SK-N-SH treated with all-trans-retinoic acid at 6 μM for 48 hours (cell line): ENCODE results near the gene ARHGEF6.

Source experiments
- ATAC-seq: fragments of 200-7000 bp; cut with Tn5 transposase; 3 replicates; pipeline ENCODE4 v1.9.1; 2020; ENCODE audit warnings: mild to moderate bottlenecking, moderate library complexity
- ARNTL ChIP-seq: fragments of 450-650 bp; formaldehyde crosslinking; IDR thresholded peaks from 2 replicates; pipeline ENCODE4 v1.5.0; 2020; ENCODE audit warnings: low read depth, mild to moderate bottlenecking, moderate library complexity, borderline replicate concordance
- BACH2 ChIP-seq: fragments of 250-450 bp; sonication (Bioruptor Pico); IDR thresholded peaks from 2 replicates; pipeline ENCODE4 v1.9.0; 2021; ENCODE audit warnings: mild to moderate bottlenecking, borderline replicate concordance
- CSDC2 ChIP-seq: fragments of 250-450 bp; sonication (Bioruptor Pico); IDR thresholded peaks from 2 replicates; pipeline ENCODE4 v1.5.0; 2020; ENCODE audit warnings: mild to moderate bottlenecking, moderate library complexity
- ESRRG ChIP-seq: fragments of 250-450 bp; sonication (Bioruptor Pico); IDR thresholded peaks from 2 replicates; pipeline ENCODE4 v1.6.1; 2021; ENCODE audit warnings: mild to moderate bottlenecking
- GLIS3 ChIP-seq: fragments of 250-450 bp; sonication (Bioruptor Pico); IDR thresholded peaks from 2 replicates; pipeline ENCODE4 v1.5.0; 2020; ENCODE audit warnings: mild to moderate bottlenecking, moderate library complexity
- ISL1 ChIP-seq: fragments of 250-450 bp; sonication (Bioruptor Pico); IDR thresholded peaks from 2 replicates; pipeline ENCODE4 v2.1.2; 2022; ENCODE audit warnings: mild to moderate bottlenecking, moderate library complexity
- OSR1 ChIP-seq: fragments of 250-450 bp; sonication (Bioruptor Pico); IDR thresholded peaks from 2 replicates; pipeline ENCODE4 v1.8.0; 2022; ENCODE audit warnings: moderate library complexity, mild to moderate bottlenecking, inconsistent platforms
- POU6F1 ChIP-seq: fragments of 250-450 bp; sonication (Bioruptor Pico); IDR thresholded peaks from 2 replicates; pipeline ENCODE4 v1.8.0; 2021; ENCODE audit warnings: low read depth, mild to moderate bottlenecking, moderate library complexity, borderline replicate concordance
- PPARA ChIP-seq: fragments of 250-450 bp; sonication (Bioruptor Pico); IDR thresholded peaks from 2 replicates; pipeline ENCODE4 v1.5.0; 2020; ENCODE audit warnings: mild to moderate bottlenecking, borderline replicate concordance
- RARB ChIP-seq: fragments of 250-450 bp; sonication (Bioruptor Pico); IDR thresholded peaks from 2 replicates; pipeline ENCODE4 v1.8.0; 2021; ENCODE audit warnings: mild to moderate bottlenecking, moderate library complexity
- SNAI2 ChIP-seq: fragments of 250-450 bp; sonication (Bioruptor Pico); IDR thresholded peaks from 2 replicates; pipeline ENCODE4 v1.5.0; 2020; ENCODE audit warnings: mild to moderate bottlenecking, moderate library complexity
- TCF4 ChIP-seq: fragments of 250-450 bp; sonication (Bioruptor Pico); IDR thresholded peaks from 2 replicates; pipeline ENCODE4 v1.8.0; 2021; ENCODE audit warnings: mild to moderate bottlenecking, moderate library complexity, borderline replicate concordance
- TOX ChIP-seq: fragments of 250-450 bp; sonication (Bioruptor Pico); IDR thresholded peaks from 2 replicates; pipeline ENCODE4 v1.8.0; 2021; ENCODE audit warnings: mild to moderate bottlenecking, moderate library complexity, borderline replicate concordance
- ZC3H10 ChIP-seq: fragments of 250-450 bp; sonication (Bioruptor Pico); IDR thresholded peaks from 2 replicates; pipeline ENCODE4 v1.5.1; 2021; ENCODE audit warnings: mild to moderate bottlenecking, moderate library complexity
- ZFP3 ChIP-seq: fragments of 250-450 bp; sonication (Bioruptor Pico); IDR thresholded peaks from 2 replicates; pipeline ENCODE4 v1.5.0; 2020; ENCODE audit warnings: mild to moderate bottlenecking, moderate library complexity
- ZFP30 ChIP-seq: fragments of 450-650 bp; formaldehyde crosslinking; IDR thresholded peaks from 2 replicates; pipeline ENCODE4 v1.5.0; 2022; ENCODE audit warnings: mild to moderate bottlenecking, moderate library complexity
- ZNF565 ChIP-seq: fragments of 450-650 bp; formaldehyde crosslinking; conservative IDR thresholded peaks from 2 replicates; pipeline ENCODE4 v1.5.0; 2020; ENCODE audit warnings: low read depth, mild to moderate bottlenecking, moderate library complexity
- ZNF70 ChIP-seq: fragments of 450-650 bp; formaldehyde crosslinking; IDR thresholded peaks from 2 replicates; pipeline ENCODE4 v1.5.0; 2020; ENCODE audit warnings: mild to moderate bottlenecking, moderate library complexity
- TF ChIP-seq, protein P1 (sequence below): fragments of 250-450 bp; sonication (Bioruptor Pico); IDR thresholded peaks from 2 replicates; pipeline ENCODE4 v1.5.1; 2020; ENCODE audit warnings: low read depth, mild to moderate bottlenecking, moderate library complexity
- TF ChIP-seq, protein P2 (sequence below): fragments of 250-450 bp; sonication (Bioruptor Pico); IDR thresholded peaks from 2 replicates; pipeline ENCODE4 v1.8.0; 2020; ENCODE audit warnings: mild to moderate bottlenecking, moderate library complexity, borderline replicate concordance
- TF ChIP-seq, protein P3 (sequence below): fragments of 250-450 bp; sonication (Bioruptor Pico); IDR thresholded peaks from 2 replicates; pipeline ENCODE4 v1.5.0; 2020; ENCODE audit warnings: mild to moderate bottlenecking, moderate library complexity

The ARHGEF6 gene

GRCh38 chrX:136687457-136687856 lies 93.3 kb downstream of the ARHGEF6 start:
- no peak for TF ChIP-seq SNAI2 (CRISPR knock-in tag)
- TF ChIP-seq TOX (CRISPR knock-in tag): no peak
- no peak for TF ChIP-seq ISL1 (CRISPR knock-in tag)
- TF ChIP-seq PPARA (CRISPR knock-in tag): no peak
- TF ChIP-seq ZNF70: no peak
- no peak for TF ChIP-seq ZFP30 (CRISPR knock-in tag)
- TF ChIP-seq POU6F1 (CRISPR knock-in tag): no peak
- TF ChIP-seq RARB (CRISPR knock-in tag): no peak
- no peak for TF ChIP-seq ZFP3
- TF ChIP-seq, protein P1, sequence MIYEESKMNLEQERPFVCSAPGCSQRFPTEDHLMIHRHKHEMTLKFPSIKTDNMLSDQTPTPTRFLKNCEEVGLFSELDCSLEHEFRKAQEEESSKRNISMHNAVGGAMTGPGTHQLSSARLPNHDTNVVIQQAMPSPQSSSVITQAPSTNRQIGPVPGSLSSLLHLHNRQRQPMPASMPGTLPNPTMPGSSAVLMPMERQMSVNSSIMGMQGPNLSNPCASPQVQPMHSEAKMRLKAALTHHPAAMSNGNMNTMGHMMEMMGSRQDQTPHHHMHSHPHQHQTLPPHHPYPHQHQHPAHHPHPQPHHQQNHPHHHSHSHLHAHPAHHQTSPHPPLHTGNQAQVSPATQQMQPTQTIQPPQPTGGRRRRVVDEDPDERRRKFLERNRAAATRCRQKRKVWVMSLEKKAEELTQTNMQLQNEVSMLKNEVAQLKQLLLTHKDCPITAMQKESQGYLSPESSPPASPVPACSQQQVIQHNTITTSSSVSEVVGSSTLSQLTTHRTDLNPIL (CRISPR knock-in tag): no peak
- no peak for TF ChIP-seq OSR1 (CRISPR knock-in tag)
- no peak for TF ChIP-seq CSDC2 (CRISPR knock-in tag)
- TF ChIP-seq, protein P2, sequence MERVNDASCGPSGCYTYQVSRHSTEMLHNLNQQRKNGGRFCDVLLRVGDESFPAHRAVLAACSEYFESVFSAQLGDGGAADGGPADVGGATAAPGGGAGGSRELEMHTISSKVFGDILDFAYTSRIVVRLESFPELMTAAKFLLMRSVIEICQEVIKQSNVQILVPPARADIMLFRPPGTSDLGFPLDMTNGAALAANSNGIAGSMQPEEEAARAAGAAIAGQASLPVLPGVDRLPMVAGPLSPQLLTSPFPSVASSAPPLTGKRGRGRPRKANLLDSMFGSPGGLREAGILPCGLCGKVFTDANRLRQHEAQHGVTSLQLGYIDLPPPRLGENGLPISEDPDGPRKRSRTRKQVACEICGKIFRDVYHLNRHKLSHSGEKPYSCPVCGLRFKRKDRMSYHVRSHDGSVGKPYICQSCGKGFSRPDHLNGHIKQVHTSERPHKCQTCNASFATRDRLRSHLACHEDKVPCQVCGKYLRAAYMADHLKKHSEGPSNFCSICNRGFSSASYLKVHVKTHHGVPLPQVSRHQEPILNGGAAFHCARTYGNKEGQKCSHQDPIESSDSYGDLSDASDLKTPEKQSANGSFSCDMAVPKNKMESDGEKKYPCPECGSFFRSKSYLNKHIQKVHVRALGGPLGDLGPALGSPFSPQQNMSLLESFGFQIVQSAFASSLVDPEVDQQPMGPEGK (CRISPR knock-in tag): no peak
- TF ChIP-seq, protein P3, sequence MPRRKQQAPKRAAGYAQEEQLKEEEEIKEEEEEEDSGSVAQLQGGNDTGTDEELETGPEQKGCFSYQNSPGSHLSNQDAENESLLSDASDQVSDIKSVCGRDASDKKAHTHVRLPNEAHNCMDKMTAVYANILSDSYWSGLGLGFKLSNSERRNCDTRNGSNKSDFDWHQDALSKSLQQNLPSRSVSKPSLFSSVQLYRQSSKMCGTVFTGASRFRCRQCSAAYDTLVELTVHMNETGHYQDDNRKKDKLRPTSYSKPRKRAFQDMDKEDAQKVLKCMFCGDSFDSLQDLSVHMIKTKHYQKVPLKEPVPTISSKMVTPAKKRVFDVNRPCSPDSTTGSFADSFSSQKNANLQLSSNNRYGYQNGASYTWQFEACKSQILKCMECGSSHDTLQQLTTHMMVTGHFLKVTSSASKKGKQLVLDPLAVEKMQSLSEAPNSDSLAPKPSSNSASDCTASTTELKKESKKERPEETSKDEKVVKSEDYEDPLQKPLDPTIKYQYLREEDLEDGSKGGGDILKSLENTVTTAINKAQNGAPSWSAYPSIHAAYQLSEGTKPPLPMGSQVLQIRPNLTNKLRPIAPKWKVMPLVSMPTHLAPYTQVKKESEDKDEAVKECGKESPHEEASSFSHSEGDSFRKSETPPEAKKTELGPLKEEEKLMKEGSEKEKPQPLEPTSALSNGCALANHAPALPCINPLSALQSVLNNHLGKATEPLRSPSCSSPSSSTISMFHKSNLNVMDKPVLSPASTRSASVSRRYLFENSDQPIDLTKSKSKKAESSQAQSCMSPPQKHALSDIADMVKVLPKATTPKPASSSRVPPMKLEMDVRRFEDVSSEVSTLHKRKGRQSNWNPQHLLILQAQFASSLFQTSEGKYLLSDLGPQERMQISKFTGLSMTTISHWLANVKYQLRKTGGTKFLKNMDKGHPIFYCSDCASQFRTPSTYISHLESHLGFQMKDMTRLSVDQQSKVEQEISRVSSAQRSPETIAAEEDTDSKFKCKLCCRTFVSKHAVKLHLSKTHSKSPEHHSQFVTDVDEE: no peak
- TF ChIP-seq ZC3H10 (CRISPR knock-in tag): no peak
- no peak for TF ChIP-seq BACH2 (CRISPR knock-in tag)
- TF ChIP-seq ARNTL (CRISPR knock-in tag): no peak
- no peak for TF ChIP-seq ZNF565
- no peak for TF ChIP-seq GLIS3 (CRISPR knock-in tag)
- no peak for TF ChIP-seq ESRRG (CRISPR knock-in tag)
- no peak for ATAC-seq

DNA sequence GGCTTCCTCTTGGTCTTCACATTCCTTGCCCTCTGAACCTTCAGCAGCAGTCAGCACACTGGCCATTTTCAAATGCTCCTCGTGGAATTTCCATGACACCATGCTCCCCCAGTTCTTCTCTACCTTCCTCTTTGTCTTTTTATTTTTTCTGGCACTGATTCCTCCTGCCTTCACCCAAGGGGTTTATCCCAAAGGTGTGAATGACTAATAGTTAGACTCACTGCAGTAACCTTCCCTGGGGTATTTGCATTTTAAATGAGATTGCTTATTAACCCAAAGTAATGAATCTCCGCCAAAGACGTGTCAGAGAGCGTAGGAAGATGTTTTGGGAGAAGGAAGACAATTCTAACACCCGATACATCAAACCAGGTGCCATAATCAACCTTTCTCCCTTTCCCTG lies 96.6 kb downstream of the ARHGEF6 start:
- ATAC-seq: no peak
- TF ChIP-seq ZNF565: no peak
- TF ChIP-seq RARB (CRISPR knock-in tag): no peak
- TF ChIP-seq OSR1 (CRISPR knock-in tag): no peak
- TF ChIP-seq TOX (CRISPR knock-in tag): no peak
- no peak for TF ChIP-seq TCF4
- TF ChIP-seq SNAI2 (CRISPR knock-in tag): no peak
- TF ChIP-seq, protein P3: no peak
- TF ChIP-seq, protein P2 (CRISPR knock-in tag): no peak
- no peak for TF ChIP-seq BACH2 (CRISPR knock-in tag)
- no peak for TF ChIP-seq ZC3H10 (CRISPR knock-in tag)
- TF ChIP-seq ZNF70: no peak
